ENCODE measurements around the gene SLC6A7.

Gene SLC6A7

DNA sequence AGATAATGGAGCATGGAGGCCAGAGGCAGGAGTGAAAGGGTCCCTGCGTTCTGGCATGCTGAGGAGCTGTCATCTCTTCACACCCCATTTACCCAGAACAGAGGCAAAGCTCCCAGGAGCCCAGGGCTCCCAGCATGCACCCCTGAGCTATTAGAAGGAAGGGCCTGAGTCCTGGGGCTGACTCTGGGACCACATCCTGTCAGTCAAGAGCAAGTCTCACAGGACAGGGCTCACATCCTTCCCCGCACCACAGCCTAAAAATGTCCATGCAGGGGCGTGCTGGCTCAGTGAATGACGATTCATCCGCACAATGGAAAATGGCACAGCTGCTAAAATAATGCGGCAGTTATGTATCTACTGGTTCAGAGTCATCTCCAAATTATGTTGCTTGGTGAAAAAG lies 68.3 kb downstream of the SLC6A7 start:
- Histone ChIP-seq H3K27me3 (ENCODE audit: insufficient read depth, low read length) (no peaks in the 10 kb centered on the region), H4K12ac (ENCODE audit: low read depth, low read length) (no peak overlapping the region), H2AK5ac (ENCODE audit: low read length) (no peak overlapping the region), H3K36me3 (ENCODE audit: control insufficient read depth in 1 of 2, insufficient read depth in 2 of 2, low read length in 2 of 2) (no peaks in the 10 kb centered on the region), H4K8ac (ENCODE audit: low read depth, low read length) (no peak overlapping the region), H3K14ac (ENCODE audit: low read length) (no peak overlapping the region), H3K4me2 (ENCODE audit: low read length) (no peak overlapping the region), H3K79me2 (ENCODE audit: control insufficient read depth, insufficient read depth, low read length, poor library complexity) (no peaks in the 10 kb centered on the region), H3K23ac (ENCODE audit: low read length) (no peak overlapping the region), H2BK120ac (ENCODE audit: insufficient read depth, low read length, poor library complexity) (no peak overlapping the region), H3K9ac (ENCODE audit: low read length) (no peak overlapping the region), H3K27ac (ENCODE audit: low read depth, low read length) (no peak overlapping the region), H2AFZ (ENCODE audit: insufficient read depth, low read length, poor library complexity) (no peak overlapping the region), H3K4me1 (ENCODE audit: control insufficient read depth in 1 of 2, insufficient read depth in 2 of 2, low read length in 2 of 2) (no peaks in the 10 kb centered on the region), H3K18ac (ENCODE audit: low read length) (no peak overlapping the region), H3K9me3 (ENCODE audit: insufficient read depth, low read depth, low read length) (peaks cover under 1% of the 10 kb centered on the region), H3K4me3 (ENCODE audit: low read depth, low read length) (no peak overlapping the region), H2BK12ac (ENCODE audit: low read length) (no peak overlapping the region), H3K79me1 (ENCODE audit: low read length) (no peaks in the 10 kb centered on the region), H4K91ac (ENCODE audit: low read depth, low read length) (no peak overlapping the region), H2BK5ac (ENCODE audit: low read depth, low read length, poor library complexity) (no peak overlapping the region), H3K4ac (ENCODE audit: low read depth, low read length) (no peak overlapping the region)
- WGBS (ENCODE audit: extremely low coverage, insufficient coverage, insufficient read length): no CpG with 5 or more reads among the region's 6 CpGs
- no peak for DNase-seq

Data from trophoblast cell (in vitro differentiated cells and primary cell).